Erythroblast (primary cell): ENCODE data around the gene RTN3.

Experiments used
- GATA1 ChIP-seq: IDR thresholded peaks from 2 replicates; pipeline ENCODE4 v1.6.1; 2011; ENCODE audit warnings: low read depth, mild to moderate bottlenecking, control low read depth, low read length, moderate library complexity
- POLR2A ChIP-seq: IDR thresholded peaks from 2 replicates; pipeline ENCODE4 v1.6.1; 2011; ENCODE audit warnings: mild to moderate bottlenecking, low read length

- no peak for TF ChIP-seq POLR2A
- no peak for TF ChIP-seq GATA1
Measured at GRCh38 chr11:63709336-63709884, 28.1 kb downstream of the RTN3 start.
